Measurements from ENCODE around the gene SOCS7. TPM values are rescaled to one million over a fixed set of nuclear protein-coding genes. Genes with fewer than 3 reads are reported as not detected.
A peak's percentile ranks its signal among the peaks of the same experiment; 100 is the strongest.

SOCS7 gene
- total RNA-seq, 1 donor from 2014 or later: 10.3 TPM

- Histone ChIP-seq H3K27me3 (no peaks in the 10 kb centered on the region), H3K4me1 (peaks cover 4 to 41% of the 10 kb centered on the region in 2 donors), H3K4me3 (no peak overlapping the region), H3K36me3 (peaks cover 0 to 6% of the 10 kb centered on the region in 2 donors), H3K9me3 (no peaks in the 10 kb centered on the region), H3K27ac (peak overlapping the region in 1 of 2 donors; percentile 71)
- intact Hi-C loops (cut with DNase I): no loop called here
- no peak for DNase-seq (ENCODE audit: low spot score in 2 of 2)
- TF ChIP-seq CTCF (IDR thresholded peaks at IDR 0.05): no peak
Observed at GRCh38 chr17:38358586-38359513, 7.2 kb downstream of the SOCS7 start.

- no peak for TF ChIP-seq CTCF (IDR thresholded peaks at IDR 0.05)
- intact Hi-C loops (cut with DNase I): no loop called here
- Histone ChIP-seq H3K27ac (no peak overlapping the region), H3K4me1 (peaks cover 0 to 17% of the 10 kb centered on the region in 2 donors), H3K36me3 (peaks cover 11 to 13% of the 10 kb centered on the region in 2 donors), H3K4me3 (no peak overlapping the region), H3K9me3 (no peaks in the 10 kb centered on the region), H3K27me3 (no peaks in the 10 kb centered on the region)
- DNase-seq (ENCODE audit: low spot score in 2 of 2): no peak
Observed at GRCh38 chr17:38361694-38362465, 10.2 kb downstream of the SOCS7 start.

- no peak overlapping the region for H3K4me3 ChIP-seq
- peaks cover 0 to 10% of the 10 kb centered on the region in 2 donors for H3K4me1 ChIP-seq
- H3K27ac ChIP-seq: no peak overlapping the region
- peaks cover 20 to 22% of the 10 kb centered on the region in 2 donors for H3K36me3 ChIP-seq
- H3K9me3 ChIP-seq: no peaks in the 10 kb centered on the region
- no peak for TF ChIP-seq CTCF (IDR thresholded peaks at IDR 0.05)
- no peaks in the 10 kb centered on the region for H3K27me3 ChIP-seq
- no peak for DNase-seq (ENCODE audit: low spot score in 2 of 2)
- intact Hi-C loops (cut with DNase I): no loop called here
Observed at GRCh38 chr17:38363016-38363415, 11.4 kb downstream of the SOCS7 start.

- no peak overlapping the region for H3K4me3 ChIP-seq
- DNase-seq (ENCODE audit: low spot score in 2 of 2): no peak
Observed at GRCh38 chr17:38364741-38365140, 13.1 kb downstream of the SOCS7 start.

More at GRCh38 chr17:38364741-38365140, 13.1 kb downstream of the SOCS7 start:
- Histone ChIP-seq H3K9me3 (no peaks in the 10 kb centered on the region), H3K4me1 (no peaks in the 10 kb centered on the region), H3K36me3 (peaks cover 30 to 35% of the 10 kb centered on the region in 2 donors), H3K27me3 (no peaks in the 10 kb centered on the region), H3K27ac (no peak overlapping the region)
- intact Hi-C loops (cut with DNase I): no loop called here
- TF ChIP-seq CTCF (IDR thresholded peaks at IDR 0.05): no peak

Measured in ascending aorta (tissue), 2 donors.